Measurements from ENCODE around the gene B3GNT8.
"Not testable (repeated sequence)": the region's sequence is repeated elsewhere in the genome, so short reads cannot be mapped to it uniquely, and the experiment has no call there.

Gene B3GNT8

DNA sequence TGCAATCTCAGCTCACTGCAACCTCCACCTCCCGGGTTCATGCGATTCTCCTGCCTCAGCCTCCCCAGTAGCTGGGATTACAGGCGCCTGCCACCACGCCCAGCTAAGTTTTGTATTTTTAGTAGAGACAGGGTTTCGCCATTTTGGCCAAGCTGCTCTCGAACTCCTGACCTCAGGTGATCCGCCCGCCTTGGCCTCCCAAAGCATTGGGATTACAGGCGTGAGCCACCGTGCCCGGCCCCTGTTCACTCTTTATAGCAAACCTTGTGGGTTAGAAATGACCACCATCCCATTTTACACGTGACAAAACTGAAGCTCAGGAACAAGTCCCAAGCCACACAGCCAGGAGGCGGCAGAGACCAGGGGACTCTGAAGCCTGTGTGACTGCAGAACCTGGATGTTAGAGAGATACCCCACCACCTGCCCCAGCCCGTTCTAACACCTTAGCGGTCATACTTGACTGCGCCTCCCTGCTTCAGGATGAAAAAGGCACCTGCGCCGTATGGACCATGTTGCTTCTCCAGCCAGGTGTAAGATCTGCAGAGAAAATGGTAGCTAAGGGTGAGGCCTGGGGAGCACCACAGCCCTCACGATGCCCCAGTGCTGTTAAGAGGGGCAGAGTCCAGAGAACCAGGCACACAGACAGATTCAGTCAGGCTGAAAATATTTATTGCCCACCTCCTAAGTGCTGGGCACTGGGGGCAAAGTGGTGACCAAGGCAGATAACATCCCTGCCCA, 8.9 kb upstream of the B3GNT8 start:
- no peak for DNase-seq (ENCODE audit: low read depth)

DNA sequence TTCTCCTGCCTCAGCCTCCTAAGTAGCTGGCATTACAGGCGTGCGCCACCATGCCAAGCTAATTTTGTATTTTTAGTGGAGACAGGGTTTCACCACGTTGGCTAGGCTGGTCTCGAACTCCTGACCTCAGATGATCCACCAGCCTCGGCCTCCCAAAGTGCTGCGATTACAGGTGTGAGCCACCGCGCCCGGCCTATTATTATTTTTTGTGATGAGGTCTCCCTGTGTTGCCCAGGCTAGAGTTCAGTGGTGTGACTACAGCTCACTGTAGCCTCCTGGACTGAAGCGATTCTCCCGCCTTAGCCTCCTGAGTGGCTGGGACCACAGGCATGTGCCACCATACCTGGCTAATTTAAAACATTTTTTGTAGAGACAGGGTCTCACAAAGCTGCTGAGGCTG, 8.2 kb upstream of the B3GNT8 start:
- DNase-seq (ENCODE audit: low read depth): not testable (repeated sequence)

DNA sequence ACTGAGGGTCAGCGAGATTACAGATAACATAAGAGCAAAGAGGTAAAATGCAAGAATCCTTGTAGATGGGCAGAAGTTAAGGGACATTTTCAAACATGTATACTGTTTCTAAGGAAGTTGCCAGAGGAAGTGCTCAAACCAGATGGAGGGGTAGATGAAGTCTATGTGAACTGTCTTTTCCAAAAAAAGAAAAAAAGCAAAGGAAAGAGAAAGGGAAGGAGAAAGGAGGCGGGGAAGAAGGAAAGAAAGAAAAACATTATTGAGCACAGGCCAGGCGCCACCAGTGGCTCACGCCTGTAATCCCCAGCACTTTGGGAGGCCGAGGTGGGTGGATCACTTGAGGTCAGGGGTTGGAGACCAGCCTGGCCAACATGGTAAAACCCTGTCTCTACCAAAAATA, 7.3 kb upstream of the B3GNT8 start:
- DNase-seq (ENCODE audit: low read depth): no peak

DNA sequence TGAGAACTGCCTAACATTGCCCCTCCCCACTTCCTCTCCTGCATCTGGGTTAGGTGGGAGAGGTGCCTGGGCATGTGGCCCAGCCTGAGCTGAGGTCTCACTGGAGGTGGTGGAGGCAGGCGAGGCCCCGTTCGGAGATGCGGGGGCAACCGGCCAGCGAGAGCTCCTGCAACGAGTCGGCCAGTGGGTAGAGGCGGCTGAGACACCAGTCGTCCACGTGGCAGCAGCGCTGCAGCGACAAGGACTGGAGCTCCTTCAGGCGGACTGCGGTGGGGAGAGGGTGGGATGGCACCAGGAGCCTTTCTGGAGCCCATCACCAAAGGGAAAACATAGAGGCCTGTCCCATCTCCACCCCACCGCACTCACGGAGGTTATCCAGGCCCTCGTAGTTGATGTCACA, 6.0 kb upstream of the B3GNT8 start:
- DNase-seq (ENCODE audit: low read depth): no peak

DNA sequence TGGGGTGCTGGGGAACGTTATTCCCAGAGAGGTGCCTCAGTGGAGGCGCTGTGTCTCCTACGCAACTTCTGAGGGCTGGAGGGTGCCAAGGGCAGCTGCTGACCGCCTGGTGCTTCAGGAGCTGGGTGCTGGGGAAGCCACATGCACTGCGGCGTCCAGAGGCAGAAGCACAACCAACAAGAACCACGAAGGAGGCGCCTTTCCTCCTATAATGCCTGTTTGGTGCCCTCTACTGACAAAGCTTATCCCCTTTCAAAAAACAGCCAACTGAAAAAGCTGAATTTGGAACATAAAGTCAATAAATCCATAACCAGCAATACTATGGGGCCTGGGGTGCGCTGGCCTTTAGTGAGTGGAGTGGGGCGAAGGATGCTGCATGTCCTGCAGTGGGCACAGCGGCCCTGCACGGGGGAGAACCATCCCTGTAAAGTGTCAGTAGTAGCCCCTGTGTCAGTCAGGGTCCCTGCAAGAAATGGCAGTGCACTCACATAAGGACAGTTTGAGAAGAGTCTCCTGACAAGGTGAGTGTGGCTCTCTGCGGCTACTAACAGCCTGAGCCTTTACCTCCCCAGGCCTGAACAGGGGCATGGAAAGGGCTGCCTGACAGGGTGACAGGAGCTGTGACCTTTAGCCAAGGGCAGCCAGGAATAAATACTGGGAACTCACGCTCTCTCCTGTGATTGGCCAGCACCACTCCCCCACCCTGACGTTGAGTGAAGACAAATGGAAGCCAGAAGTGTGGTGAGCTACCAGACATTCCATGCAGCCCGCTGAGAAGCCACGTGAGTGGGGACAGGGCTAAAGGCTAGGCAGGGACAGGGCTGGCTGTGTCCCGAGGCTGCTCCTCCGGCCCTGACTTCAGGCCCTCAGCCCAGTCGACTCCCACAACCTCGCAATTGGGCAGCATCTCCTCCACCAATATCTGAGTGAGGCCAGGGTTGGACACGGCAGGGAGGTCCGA, 4.5 kb upstream of the B3GNT8 start:
- no peak for DNase-seq (ENCODE audit: low read depth)

DNA sequence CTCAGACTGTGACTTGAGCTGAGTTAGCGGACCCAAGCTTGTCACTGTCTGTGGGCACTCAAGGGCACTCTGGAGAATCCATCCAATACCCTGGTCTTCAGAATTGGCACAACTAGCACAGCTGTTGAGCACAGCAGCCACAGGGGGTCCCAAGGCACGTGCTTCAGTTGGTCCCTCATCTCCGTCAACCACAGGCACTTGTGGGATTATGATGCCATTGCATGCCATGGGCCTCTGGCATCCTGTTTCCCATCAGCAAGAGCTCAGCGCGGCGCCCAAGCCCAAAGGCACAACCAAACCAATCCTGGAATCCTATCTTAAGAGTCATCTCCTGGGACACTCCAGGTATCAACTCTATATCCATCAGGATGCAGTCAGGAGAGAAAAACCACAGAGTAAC, 3.7 kb upstream of the B3GNT8 start:
- no peak for DNase-seq (ENCODE audit: low read depth)

DNA sequence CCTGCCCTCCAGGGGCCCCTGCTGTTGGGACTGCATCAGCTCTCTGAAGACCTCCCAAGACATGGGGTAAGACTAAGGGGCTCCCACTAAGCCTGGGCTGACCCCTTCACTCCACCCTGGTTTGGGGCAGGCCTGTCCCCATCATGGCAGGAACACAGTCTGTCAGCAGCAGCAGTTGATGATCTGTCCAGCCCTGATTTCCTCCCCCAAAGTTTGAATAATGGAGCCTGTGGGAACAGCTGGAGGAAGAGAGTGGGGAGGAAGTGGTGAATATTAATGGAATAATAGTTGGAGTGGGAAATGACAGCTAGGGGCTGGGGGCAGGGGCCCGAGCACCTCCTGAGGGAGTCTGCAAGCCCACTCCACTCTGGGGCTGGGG, 1.3 kb upstream of the B3GNT8 start:
- no peak for DNase-seq (ENCODE audit: low read depth)

DNA sequence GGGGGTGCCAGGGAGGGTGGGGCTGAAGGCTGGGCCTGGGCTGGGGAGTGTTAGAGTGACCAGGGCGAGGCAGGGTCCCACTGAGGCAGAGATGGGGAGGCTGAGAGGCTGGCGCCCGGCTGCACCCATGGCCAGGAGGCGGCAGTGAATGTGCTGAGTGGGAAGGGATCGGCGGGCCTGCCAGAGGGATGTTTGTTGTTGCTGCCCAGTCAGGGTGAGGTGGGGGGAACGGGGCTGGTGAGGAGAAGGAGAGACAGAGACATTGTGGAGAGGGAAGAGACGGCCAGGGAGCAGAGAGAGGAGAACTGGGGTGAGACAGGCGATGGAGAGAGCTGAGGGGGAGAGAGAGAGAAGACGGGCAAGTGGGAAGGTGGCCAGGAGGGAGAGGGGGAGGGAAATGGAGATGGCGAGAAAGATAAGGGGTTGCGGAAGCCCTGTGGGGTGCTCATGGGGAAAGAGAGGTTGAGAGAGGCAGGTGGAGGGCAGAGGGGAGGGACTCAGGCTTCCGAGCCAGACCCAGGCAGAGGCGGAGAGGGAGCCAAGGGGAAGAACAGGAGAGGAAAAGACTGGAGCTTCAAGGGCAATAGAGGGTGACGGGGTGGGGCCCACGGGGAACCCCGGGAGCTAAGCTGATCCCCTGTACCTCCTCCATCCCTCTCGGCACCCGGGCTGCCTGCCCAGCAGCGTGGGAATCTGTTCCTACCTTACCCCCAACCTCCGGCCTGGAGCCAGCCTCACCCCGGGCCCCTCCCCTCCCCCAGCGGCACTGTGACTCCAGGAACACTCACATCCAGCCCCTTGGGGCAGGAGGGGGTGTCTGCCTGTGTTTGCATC, 690 bp upstream of the B3GNT8 start:
- DNase-seq (ENCODE audit: low read depth): peak; percentile 25

DNA sequence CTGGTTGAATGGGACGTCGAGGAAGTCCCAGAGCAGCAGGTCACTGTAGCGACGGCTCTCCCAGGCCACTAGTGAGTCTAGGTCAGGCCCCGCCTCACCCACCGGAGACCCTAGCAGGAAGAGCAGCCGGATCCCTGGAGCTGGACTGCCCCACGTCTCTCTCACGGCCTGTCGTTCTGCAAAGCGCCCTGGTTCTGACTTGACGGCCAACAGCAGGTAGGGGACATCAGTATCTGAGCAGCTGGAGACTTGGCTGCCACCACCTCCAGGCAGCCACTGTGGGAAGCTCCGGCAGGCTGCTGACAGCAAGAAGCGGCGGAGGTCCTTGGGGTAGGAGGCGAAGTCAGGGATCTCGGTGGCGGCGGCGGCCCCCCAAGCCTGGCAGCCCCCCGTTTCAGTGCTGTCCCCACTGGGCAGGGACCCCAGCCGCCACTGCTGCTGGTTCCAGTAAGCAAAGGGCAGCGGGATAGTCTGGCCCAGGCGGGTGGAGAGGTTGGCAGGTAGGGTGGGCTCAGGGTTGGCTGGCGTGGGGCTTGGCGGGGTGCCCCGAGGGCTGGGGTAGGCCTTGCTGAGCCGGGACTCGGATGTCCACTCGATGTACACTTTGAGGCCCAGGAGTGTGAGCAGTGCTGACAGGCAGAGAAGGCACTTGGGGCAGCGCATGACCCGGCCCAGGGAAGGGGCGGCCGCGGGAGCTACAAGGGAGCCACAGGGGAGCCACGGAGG, 895 bp downstream of the B3GNT8 start:
- DNase-seq (ENCODE audit: low read depth): no peak

DNA sequence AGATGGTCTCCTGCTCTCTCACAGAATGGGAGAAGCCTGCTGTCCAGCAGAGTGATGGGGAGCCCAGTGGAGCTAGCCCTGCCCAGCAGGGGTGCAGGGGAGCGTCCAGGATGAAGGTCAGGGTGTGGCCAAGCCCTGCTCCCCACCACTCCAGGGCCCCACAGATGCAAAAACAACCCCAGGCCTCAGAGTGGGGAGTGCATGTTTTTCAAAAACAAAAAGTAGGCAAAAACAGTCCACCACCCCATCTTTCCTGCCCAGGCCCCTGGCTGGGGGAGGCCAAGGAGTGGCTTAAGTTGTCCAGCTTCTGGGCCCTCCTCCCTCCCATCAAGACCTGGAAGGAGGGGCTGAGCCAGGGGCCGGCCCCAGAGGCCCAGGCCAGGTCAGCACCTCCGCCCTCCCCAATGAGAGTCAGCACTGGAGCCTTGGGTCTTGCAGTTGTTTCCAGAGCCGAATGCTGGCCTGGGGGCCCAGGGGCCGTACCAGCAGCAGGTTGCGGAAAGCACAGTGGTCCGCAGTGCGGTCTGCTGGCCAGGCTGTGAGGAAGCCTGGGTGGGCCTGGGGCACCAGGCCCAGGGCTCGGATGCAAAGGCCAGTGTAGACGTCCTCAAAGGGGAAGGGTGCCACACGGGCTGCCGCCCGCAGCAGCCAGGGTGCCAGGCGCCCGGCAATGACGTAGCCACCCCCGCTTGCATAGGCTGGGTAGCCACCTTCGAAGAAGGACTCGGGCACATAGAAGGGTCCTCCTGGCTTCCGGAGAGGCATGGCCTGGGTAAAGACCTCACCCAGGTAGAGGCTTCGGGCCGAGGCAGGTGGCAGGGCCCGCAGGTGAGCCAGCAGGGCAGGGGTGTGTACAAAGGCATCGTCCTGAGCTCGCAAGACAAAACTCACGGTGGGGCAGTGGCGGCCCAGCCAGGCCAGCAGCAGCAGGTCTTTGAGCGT, 1.7 kb downstream of the B3GNT8 start:
- DNase-seq (ENCODE audit: low read depth): no peak

DNA sequence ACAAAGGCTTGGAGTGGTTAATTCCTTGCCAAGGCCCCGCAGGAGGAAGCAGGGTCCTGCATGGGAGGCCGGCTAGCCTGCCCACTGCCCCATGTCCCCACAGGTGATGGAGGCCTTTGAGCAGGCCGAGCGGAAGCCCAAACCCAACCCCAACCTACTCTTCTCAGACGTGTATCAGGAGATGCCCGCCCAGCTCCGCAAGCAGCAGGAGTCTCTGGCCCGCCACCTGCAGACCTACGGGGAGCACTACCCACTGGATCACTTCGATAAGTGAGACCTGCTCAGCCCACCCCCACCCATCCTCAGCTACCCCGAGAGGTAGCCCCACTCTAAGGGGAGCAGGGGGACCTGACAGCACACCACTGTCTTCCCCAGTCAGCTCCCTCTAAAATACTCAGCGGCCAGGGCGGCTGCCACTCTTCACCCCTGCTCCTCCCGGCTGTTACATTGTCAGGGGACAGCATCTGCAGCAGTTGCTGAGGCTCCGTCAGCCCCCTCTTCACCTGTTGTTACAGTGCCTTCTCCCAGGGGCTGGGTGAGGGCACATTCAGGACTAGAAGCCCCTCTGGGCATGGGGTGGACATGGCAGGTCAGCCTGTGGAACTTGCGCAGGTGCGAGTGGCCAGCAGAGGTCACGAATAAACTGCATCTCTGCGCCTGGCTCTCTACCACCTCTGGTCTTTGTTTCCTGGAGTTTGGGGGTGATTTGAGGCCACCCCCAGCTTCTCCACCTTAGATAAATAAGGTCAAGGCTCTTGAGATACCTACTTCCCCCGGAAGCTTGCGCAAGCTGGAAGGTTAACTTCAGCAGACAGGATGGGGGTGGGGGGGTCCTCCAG, 2.6 kb downstream of the B3GNT8 start:
- no peak for DNase-seq (ENCODE audit: low read depth)

DNA sequence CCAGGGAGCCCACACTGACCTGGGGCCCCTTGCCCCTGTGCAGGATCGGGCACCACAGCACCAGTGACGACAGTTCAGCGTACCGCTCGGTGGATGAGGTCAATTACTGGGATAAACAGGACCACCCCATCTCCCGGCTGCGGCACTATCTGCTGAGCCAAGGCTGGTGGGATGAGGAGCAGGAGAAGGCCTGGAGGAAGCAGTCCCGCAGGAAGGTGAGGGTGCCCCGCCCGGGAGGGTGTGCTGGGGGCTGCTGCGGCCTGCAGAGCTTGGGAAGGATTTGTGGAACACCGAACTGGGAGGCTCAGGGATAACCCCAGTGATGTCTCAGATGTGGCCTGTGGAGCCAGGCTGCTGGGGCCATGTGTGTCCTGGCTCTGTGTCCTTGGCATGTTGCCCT, 4.2 kb downstream of the B3GNT8 start:
- DNase-seq (ENCODE audit: low read depth): no peak

DNA sequence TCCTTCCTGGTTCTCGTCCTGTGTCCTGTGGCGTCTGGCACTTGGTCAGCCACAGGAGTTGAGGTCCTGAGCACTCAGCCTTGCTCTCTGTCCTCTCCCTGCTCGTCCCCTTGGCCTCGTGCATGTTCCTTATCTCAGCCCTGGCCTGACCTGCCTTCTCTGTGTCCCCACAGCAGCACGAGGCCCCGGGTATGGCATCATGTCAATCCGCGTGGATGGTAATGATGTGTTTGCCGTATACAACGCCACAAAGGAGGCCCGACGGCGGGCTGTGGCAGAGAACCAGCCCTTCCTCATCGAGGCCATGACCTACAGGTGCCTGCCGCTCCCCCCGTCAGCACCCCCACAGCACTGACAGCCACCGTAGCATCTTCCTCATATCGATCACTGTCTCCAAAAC, 4.7 kb downstream of the B3GNT8 start:
- DNase-seq (ENCODE audit: low read depth): no peak

DNA sequence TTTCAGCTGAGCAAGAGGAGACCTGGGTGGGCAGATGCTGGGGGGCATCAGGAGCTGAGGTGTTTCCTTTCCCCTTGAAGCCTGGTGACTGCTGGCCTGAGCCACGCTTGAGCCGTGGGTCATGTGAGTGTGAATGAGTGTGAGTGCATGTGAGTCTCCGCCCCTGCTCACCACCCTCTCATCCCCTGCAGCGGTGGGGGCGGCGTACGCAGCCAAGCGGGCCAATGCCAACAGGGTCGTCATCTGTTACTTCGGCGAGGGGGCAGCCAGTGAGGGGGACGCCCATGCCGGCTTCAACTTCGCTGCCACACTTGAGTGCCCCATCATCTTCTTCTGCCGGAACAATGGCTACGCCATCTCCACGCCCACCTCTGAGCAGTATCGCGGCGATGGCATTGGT, 5.2 kb downstream of the B3GNT8 start:
- no peak for DNase-seq (ENCODE audit: low read depth)

DNA sequence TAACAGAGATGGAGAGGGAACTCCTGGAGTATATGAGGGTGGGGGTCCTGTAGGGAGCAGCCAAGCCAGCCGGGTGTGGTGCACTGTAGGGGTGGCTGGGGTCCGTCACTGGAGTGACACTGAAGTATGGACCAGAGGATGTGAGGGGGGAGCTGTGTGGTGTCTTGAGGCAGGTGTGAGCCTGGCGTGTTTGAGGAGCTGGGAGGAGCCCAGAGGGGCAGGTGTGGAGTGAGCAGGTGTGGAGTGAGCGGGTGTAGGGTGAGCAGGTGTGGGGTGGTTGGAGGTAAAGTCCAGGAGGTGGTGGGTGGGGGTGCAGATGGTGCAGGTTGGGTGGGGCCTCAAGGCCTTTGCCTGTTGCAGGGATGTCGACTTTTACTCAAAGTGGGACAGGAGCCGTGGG, 5.9 kb downstream of the B3GNT8 start:
- no peak for DNase-seq (ENCODE audit: low read depth)

DNA sequence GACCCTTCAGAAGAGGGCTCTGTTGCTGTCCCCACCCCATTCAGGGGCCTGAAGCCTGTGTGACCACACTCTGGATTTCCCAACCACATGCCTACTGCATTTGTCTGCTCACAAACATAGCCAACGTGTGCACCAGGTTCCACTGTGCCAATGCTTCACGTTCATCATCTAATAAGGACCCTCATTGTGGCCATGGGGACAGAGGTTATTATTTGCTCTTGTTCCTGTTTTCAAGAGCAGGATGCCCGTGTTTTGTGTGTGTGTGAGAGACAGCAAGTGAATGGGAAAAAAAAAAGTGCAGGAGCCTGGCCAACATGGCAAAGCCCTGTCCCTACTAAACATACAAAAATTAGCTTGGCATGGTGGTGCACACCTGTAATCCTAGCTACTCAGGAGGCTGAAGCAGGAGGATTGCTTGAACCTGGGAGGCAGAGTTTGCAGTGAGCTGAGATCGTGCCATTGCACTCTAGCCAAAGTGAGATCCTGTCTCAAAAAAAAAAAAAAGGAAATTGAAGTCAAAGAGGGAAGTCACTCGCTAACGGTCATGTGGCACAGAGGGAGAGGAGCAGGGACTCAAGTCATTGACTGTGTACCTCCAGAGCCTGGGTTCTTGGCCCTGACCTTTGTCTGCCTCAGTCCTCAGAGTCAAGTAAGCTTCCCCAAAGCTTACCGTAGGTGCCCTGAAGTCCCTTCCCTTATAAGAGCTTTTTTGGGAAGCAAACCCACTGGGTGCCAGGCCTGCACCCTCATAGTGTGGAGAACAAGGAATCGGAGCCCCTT, 6.9 kb downstream of the B3GNT8 start:
- DNase-seq (ENCODE audit: low read depth): no peak

DNA sequence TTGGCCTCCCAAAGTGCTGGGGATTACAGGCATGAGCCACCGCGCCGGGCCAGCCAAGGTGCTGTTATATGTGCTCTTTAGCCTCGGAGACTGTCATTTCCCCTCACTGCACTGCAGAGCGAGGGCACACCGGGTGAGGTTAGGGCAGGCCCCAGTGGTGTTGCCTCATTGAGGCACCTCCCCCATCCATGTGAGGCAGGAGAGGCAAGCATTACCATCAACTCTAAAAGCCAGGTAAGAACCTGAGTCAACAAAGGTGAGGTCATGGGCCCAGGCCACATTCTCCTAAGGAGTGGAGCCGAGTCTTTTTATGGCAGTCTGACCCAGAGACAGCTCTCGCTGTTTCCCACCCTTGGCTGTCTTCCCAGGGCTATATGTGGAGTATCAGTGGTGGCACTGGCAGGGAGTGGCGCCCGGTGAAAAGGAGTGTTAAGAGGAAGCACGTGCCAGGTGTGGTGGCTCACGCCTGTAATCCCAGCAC, 10.9 kb downstream of the B3GNT8 start:
- DNase-seq (ENCODE audit: low read depth): no peak

DNA sequence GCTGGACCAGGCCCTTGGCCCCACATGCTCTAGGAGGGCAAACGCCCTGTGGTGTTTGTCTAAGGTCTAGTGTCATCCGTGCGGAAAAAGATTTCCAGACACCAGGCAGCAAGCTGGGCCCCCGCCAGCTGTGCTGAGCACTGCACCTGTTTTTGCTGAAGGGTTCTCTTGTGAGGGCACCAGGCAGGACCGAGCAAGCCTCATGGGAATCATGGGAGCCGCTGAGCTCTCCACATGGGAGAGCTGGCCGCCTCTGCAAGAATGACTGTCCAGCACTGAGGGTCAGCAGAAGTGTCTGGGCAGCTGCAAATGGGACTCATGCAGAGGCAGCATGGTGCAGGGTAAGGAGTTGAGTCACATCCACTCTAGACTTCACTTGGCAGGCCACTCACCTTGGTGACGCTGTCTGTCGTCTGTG, 12.0 kb downstream of the B3GNT8 start:
- DNase-seq (ENCODE audit: low read depth): no peak

DNA sequence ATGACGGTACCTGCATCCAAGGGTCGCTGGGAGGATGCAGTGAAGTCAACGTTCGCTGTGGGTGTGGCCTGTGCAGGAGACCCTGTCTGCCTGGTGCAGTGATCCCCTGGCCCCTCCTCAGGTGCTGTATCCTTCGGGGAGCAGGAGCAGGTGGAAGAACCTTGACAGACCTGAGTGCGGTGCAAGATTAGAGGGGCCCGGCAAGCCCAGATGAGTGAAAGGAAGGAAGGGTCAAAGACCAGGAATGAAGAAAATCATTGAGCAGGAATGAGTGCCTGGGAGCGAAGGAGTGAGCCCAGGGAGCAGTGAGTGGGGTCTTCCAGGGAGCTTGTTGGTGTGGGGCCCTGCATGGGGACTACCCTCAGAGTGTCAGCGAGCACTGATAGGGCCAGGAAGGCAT, 12.7 kb downstream of the B3GNT8 start:
- DNase-seq (ENCODE audit: low read depth): no peak

All from stimulated activated CD8-positive, alpha-beta memory T cell treated with anti-CD3 and anti-CD28 coated beads, Interleukin-12 subunit alpha, Interleukin-12 subunit beta, amount 100 ng/mL, for 1 hour (primary cell).